Breast epithelium (tissue), 4 donors: ENCODE results near the gene UBE2H. TPM values are rescaled to one million over a fixed set of nuclear protein-coding genes. Genes with fewer than 3 reads are reported as not detected.

Source experiments
- DNase-seq, 2 donors: peaks; one replicate each; pipeline ENCODE4 v3.0.0-alpha.2; 2019; ENCODE audit warnings: low spot score in 2 of 2
- H3K27ac ChIP-seq, 2 donors: fragments of 200-600 bp; sonication (generic) in 1 of 2; one replicate each; pipeline ENCODE4 v1.5.1; 2016 to 2019; ENCODE audit warnings: mild to moderate bottlenecking in 1 of 2
- H3K27me3 ChIP-seq, 2 donors: fragments of 200-600 bp; sonication (generic) in 1 of 2; one replicate each; pipeline versions ENCODE4 v1.5.1 to v1.6.0; 2017 to 2019; ENCODE audit warnings: control low read depth in 1 of 2, mild to moderate bottlenecking in 1 of 2
- H3K36me3 ChIP-seq: fragments of 200-600 bp; one replicate; pipeline ENCODE4 v1.5.1; 2019
- H3K4me1 ChIP-seq, 2 donors: fragments of 200-600 bp; sonication (generic); one replicate each; pipeline ENCODE4 v1.5.1; 2016 to 2019; ENCODE audit warnings: control low read depth in 1 of 2
- H3K4me3 ChIP-seq, 3 donors: fragments of 200-600 bp; sonication (generic); 1 replicate in 2 of 3; 2 replicates in 1 of 3; pipeline ENCODE4 v1.5.1; 2016 to 2019; ENCODE audit warnings: mild to moderate bottlenecking in 3 of 3, moderate library complexity in 2 of 3
- H3K9me3 ChIP-seq, 2 donors: fragments of 200-600 bp; sonication (generic) in 1 of 2; one replicate each; pipeline ENCODE4 v1.5.1; 2016 to 2019; ENCODE audit warnings: control low read depth in 1 of 2
- CTCF ChIP-seq, 3 donors: fragments of 450-650 bp; IDR thresholded peaks; one replicate each; pipeline ENCODE4 v1.5.1; 2016 to 2017; ENCODE audit warnings: antibody characterized with exemption in 3 of 3, mild to moderate bottlenecking in 3 of 3, moderate library complexity in 3 of 3
- POLR2A ChIP-seq: fragments of 450-650 bp; IDR thresholded peaks from one replicate; pipeline ENCODE4 v1.6.1; 2016; ENCODE audit warnings: antibody characterized with exemption, mild to moderate bottlenecking, moderate library complexity
- POLR2AphosphoS5 ChIP-seq, 3 donors: sonication (generic); formaldehyde crosslinking; IDR thresholded peaks; one replicate each; pipeline ENCODE4 v1.6.1; 2017; ENCODE audit warnings: antibody characterized with exemption in 3 of 3
- intact Hi-C: fragments of 100-400 bp; cut with DNase I; formaldehyde crosslinking; loops from one replicate; pipeline ENCODE4 v1.15.1; 2023; ENCODE audit warnings: low total_unique reads
- total RNA-seq, 3 donors: library from RNA; depleted of rRNA; stranded (reverse); fragments of >200 nt; gene quantifications; one replicate each; pipeline ENCODE4 v1.1.0, GENCODE V29; 2016

The UBE2H gene
- total RNA-seq, 3 donors from 2014 or later: 81.8 to 124 (median 114) TPM

GRCh38 chr7:129803546-129804081 is 149.1 kb downstream of the UBE2H start:
- no peak for TF ChIP-seq CTCF (IDR thresholded peaks at IDR 0.05)
- no peak for TF ChIP-seq POLR2A
- TF ChIP-seq POLR2AphosphoS5 (IDR thresholded peaks at IDR 0.05): no peak
- Histone ChIP-seq H3K27me3 (no peaks in the 10 kb centered on the region), H3K36me3 (no peaks in the 10 kb centered on the region), H3K4me3 (no peak overlapping the region), H3K4me1 (no peaks in the 10 kb centered on the region), H3K9me3 (no peaks in the 10 kb centered on the region), H3K27ac (no peak overlapping the region)
- DNase-seq: no peak
- intact Hi-C loops: no loop called here

GRCh38 chr7:129801882-129802281 is 150.9 kb downstream of the UBE2H start:
- Histone ChIP-seq H3K4me1 (no peaks in the 10 kb centered on the region), H3K9me3 (no peaks in the 10 kb centered on the region), H3K4me3 (no peak overlapping the region), H3K27me3 (no peaks in the 10 kb centered on the region), H3K27ac (no peak overlapping the region), H3K36me3 (no peaks in the 10 kb centered on the region)
- DNase-seq: no peak
- intact Hi-C loops: no loop called here
- TF ChIP-seq CTCF (IDR thresholded peaks at IDR 0.05) (no peak), POLR2AphosphoS5 (IDR thresholded peaks at IDR 0.05) (no peak), POLR2A (no peak)

GRCh38 chr7:129800901-129801300 is 151.9 kb downstream of the UBE2H start:
- TF ChIP-seq POLR2AphosphoS5 (IDR thresholded peaks at IDR 0.05): no peak
- TF ChIP-seq POLR2A: no peak
- TF ChIP-seq CTCF (IDR thresholded peaks at IDR 0.05): no peak
- intact Hi-C loops: no loop called here
- Histone ChIP-seq H3K36me3 (no peaks in the 10 kb centered on the region), H3K27ac (no peak overlapping the region), H3K4me1 (no peaks in the 10 kb centered on the region), H3K9me3 (no peaks in the 10 kb centered on the region), H3K4me3 (no peak overlapping the region), H3K27me3 (no peaks in the 10 kb centered on the region)
- DNase-seq: no peak

GRCh38 chr7:129799350-129799955 is 153.3 kb downstream of the UBE2H start:
- no peak for TF ChIP-seq POLR2AphosphoS5 (IDR thresholded peaks at IDR 0.05)
- intact Hi-C loops: no loop called here

GRCh38 chr7:129798616-129799349 is 154.0 kb downstream of the UBE2H start:
- Histone ChIP-seq H3K27ac (no peak overlapping the region), H3K36me3 (no peaks in the 10 kb centered on the region), H3K27me3 (no peaks in the 10 kb centered on the region), H3K4me3 (no peak overlapping the region), H3K4me1 (no peaks in the 10 kb centered on the region), H3K9me3 (no peaks in the 10 kb centered on the region)
- intact Hi-C loops: no loop called here
- no peak for DNase-seq
- TF ChIP-seq POLR2A (no peak), POLR2AphosphoS5 (IDR thresholded peaks at IDR 0.05) (no peak), CTCF (IDR thresholded peaks at IDR 0.05) (no peak)

More at GRCh38 chr7:129799350-129799955, 153.3 kb downstream of the UBE2H start:
- Histone ChIP-seq H3K36me3 (no peaks in the 10 kb centered on the region), H3K27me3 (no peaks in the 10 kb centered on the region), H3K4me1 (no peaks in the 10 kb centered on the region), H3K9me3 (no peaks in the 10 kb centered on the region), H3K4me3 (no peak overlapping the region), H3K27ac (no peak overlapping the region)
- no peak for DNase-seq
